Neural cell (in vitro differentiated cells): ENCODE measurements around the gene ARFGAP1. TPM values are rescaled to one million over a fixed set of nuclear protein-coding genes. Genes with fewer than 3 reads are reported as not detected.

Experiments used
- H2AFZ ChIP-seq: fragments of 200-600, 300-800 bp; sonication (generic), shearing (Covaris generic); 2 replicates; pipeline ENCODE4 v1.6.0; 2014; ENCODE audit warnings: low read depth, mild to moderate bottlenecking, antibody characterized with exemption, low read length, moderate library complexity
- H3F3A ChIP-seq: fragments of 200-600 bp; shearing (Covaris generic); 2 replicates; pipeline ENCODE4 v1.6.1; 2016; ENCODE audit warnings: mild to moderate bottlenecking, moderate library complexity, mixed read lengths, antibody characterized with exemption, low read length; ENCODE audit not compliant: insufficient read depth, poor library complexity, severe bottlenecking
- H3K27ac ChIP-seq: fragments of 200-600, 300-800 bp; sonication (generic), shearing (Covaris generic); 2 replicates; pipeline ENCODE4 v1.5.1; 2014; ENCODE audit warnings: mild to moderate bottlenecking, low read length, moderate library complexity
- H3K27me3 ChIP-seq: fragments of 300-800, 200-600 bp; sonication (generic), shearing (Covaris generic); 2 replicates; pipeline ENCODE4 v1.6.0; 2014; ENCODE audit warnings: mild to moderate bottlenecking, low read depth, low read length, moderate library complexity; ENCODE audit not compliant: insufficient read depth
- H3K36me3 ChIP-seq: fragments of 300-800, 200-600 bp; sonication (generic), shearing (Covaris generic); 2 replicates; pipeline ENCODE4 v1.5.1; 2014; ENCODE audit warnings: mild to moderate bottlenecking, antibody characterized with exemption, low read length, moderate library complexity; ENCODE audit not compliant: insufficient read depth
- H3K4me2 ChIP-seq: fragments of 300-800, 200-600 bp; sonication (generic), shearing (Covaris generic); 2 replicates; pipeline ENCODE4 v1.6.0; 2014; ENCODE audit warnings: mild to moderate bottlenecking, low read length
- H3K4me3 ChIP-seq: fragments of 300-800, 200-600 bp; sonication (generic), shearing (Covaris generic); 2 replicates; pipeline ENCODE4 v1.5.1; 2014; ENCODE audit warnings: mild to moderate bottlenecking, low read length, moderate library complexity
- H3K79me2 ChIP-seq: fragments of 200-600 bp; shearing (Covaris generic); replicated peaks from 2 replicates; pipeline ENCODE4 v1.6.0; 2014; ENCODE audit warnings: mild to moderate bottlenecking, low read length, moderate library complexity; ENCODE audit not compliant: insufficient read depth
- H3K9ac ChIP-seq: fragments of 300-800, 200-600 bp; sonication (generic), shearing (Covaris generic); 2 replicates; pipeline ENCODE4 v1.6.1; 2016; ENCODE audit warnings: mild to moderate bottlenecking, low read length, mixed read lengths
- H3K9me2 ChIP-seq: fragments of 200-600 bp; shearing (Covaris generic); 2 replicates; pipeline ENCODE4 v1.6.1; 2016; ENCODE audit warnings: mild to moderate bottlenecking, low read length, mixed read lengths; ENCODE audit not compliant: insufficient read depth
- H3K9me3 ChIP-seq: fragments of 200-600, 300-800 bp; sonication (generic), shearing (Covaris generic); 2 replicates; pipeline ENCODE4 v1.6.1; 2016; ENCODE audit warnings: mild to moderate bottlenecking, mixed run types, low read length, moderate library complexity, mixed read lengths
- H4K20me1 ChIP-seq: fragments of 200-600 bp; shearing (Covaris generic); 2 replicates; pipeline ENCODE4 v1.6.1; 2016; ENCODE audit warnings: mild to moderate bottlenecking, mixed run types; ENCODE audit not compliant: insufficient read depth
- CTCF ChIP-seq: fragments of 450-650 bp; IDR thresholded peaks from 2 replicates; pipeline ENCODE4 v1.5.1; 2014; ENCODE audit warnings: antibody characterized with exemption, mild to moderate bottlenecking, moderate library complexity; ENCODE audit not compliant: poor library complexity, severe bottlenecking
- EP300 ChIP-seq: fragments of 450-650 bp; conservative IDR thresholded peaks from 2 replicates; pipeline ENCODE4 v1.6.1; 2014; ENCODE audit warnings: antibody characterized with exemption, mild to moderate bottlenecking, moderate library complexity; ENCODE audit not compliant: poor library complexity, severe bottlenecking
- EZH2 ChIP-seq: fragments of 200-600, 300-800 bp; shearing (Covaris generic), sonication (generic); IDR thresholded peaks from 2 replicates; pipeline ENCODE4 v1.6.1; 2014; ENCODE audit warnings: antibody characterized with exemption, low read length, borderline replicate concordance, mild to moderate bottlenecking; ENCODE audit not compliant: insufficient read depth, poor library complexity, severe bottlenecking
- MXI1 ChIP-seq: fragments of 450-650 bp; conservative IDR thresholded peaks from 2 replicates; pipeline ENCODE4 v1.6.1; 2014; ENCODE audit warnings: antibody characterized with exemption, mild to moderate bottlenecking; ENCODE audit not compliant: poor library complexity, severe bottlenecking
- RAD21 ChIP-seq: fragments of 450-650 bp; conservative IDR thresholded peaks from 2 replicates; pipeline ENCODE4 v1.6.1; 2014; ENCODE audit warnings: antibody characterized with exemption, mild to moderate bottlenecking, moderate library complexity
- SMC3 ChIP-seq: fragments of 450-650 bp; conservative IDR thresholded peaks from 2 replicates; pipeline ENCODE4 v1.6.1; 2014; ENCODE audit warnings: antibody characterized with exemption, mild to moderate bottlenecking, moderate library complexity; ENCODE audit not compliant: poor library complexity
- TAF1 ChIP-seq: IDR thresholded peaks from 2 replicates; pipeline ENCODE4 v1.6.1; 2012; ENCODE audit warnings: low read depth
- polyA plus RNA-seq: library from polyadenylated mRNA; depleted of rRNA; stranded (reverse); fragments of >200 nt; gene quantifications from 2 replicates; pipeline ENCODE4 v1.2.3, GENCODE V29; 2014
- TF ChIP-seq, protein P1 (sequence below): IDR thresholded peaks from 2 replicates; pipeline ENCODE4 v1.6.1; 2012; ENCODE audit warnings: borderline replicate concordance

Gene ARFGAP1
- polyA plus RNA-seq, 1 donor from 2014 or later, result 70.2 TPM

DNA sequence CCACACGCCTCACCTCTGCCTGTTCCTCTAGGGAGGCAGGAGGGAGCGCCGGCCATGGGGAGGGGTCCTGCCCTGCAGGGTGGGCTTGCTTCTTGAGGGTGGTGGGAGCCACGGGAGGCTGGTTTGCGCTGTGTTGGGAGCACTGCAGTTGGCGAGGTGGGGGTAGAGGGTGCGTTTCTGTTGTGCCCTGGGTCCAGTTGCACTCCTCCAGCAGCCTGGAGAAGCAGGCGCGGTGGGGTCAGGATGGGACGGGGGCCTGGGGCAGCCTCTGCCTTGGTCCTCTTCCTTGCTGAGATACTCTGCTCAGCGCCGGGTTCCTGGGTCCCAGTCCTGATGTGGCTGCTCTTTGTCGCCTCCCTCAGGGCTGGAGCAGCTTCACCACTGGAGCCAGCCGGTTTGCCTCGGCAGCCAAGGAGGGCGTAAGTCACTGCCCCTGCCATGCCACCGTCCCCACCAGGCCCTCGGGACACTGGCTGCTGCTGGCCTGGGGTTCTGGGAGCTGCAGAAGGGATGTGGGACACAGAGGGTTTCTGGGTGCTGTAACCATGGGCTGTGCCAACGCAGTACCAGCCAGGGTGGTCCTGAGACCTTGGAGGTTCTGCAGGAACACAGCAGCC, 8.4 kb downstream of the ARFGAP1 start:
- H3K9me3 ChIP-seq, result no peaks in the 10 kb centered on the region
- no peaks in the 10 kb centered on the region for H3K27me3 ChIP-seq
- no peaks in the 10 kb centered on the region for H3K9me2 ChIP-seq
- no peaks in the 10 kb centered on the region for H3F3A ChIP-seq
- H3K4me3 ChIP-seq, result no peak overlapping the region
- no peak overlapping the region for H3K27ac ChIP-seq
- H3K4me2 ChIP-seq, result no peak overlapping the region
- no peaks in the 10 kb centered on the region for H3K36me3 ChIP-seq
- no peaks in the 10 kb centered on the region for H4K20me1 ChIP-seq
- no peak overlapping the region for H3K9ac ChIP-seq
- TF ChIP-seq TAF1 (no peak), CTCF (peak; percentile 34)
- no peak overlapping the region for H2AFZ ChIP-seq
- H3K79me2 ChIP-seq, result no peaks in the 10 kb centered on the region

GRCh38 chr20:63281742-63282665, 9.4 kb downstream of the ARFGAP1 start:
- H3K4me3 ChIP-seq, result no peak overlapping the region
- no peaks in the 10 kb centered on the region for H3K36me3 ChIP-seq

More at GRCh38 chr20:63281742-63282665, 9.4 kb downstream of the ARFGAP1 start:
- Histone ChIP-seq H3K27ac (no peak overlapping the region), H3K4me2 (no peak overlapping the region), H3K9ac (no peak overlapping the region), H3K9me2 (no peaks in the 10 kb centered on the region), H3K9me3 (no peaks in the 10 kb centered on the region), H3K79me2 (no peaks in the 10 kb centered on the region), H3F3A (no peaks in the 10 kb centered on the region), H2AFZ (no peak overlapping the region), H3K27me3 (no peaks in the 10 kb centered on the region), H4K20me1 (no peaks in the 10 kb centered on the region)
- TF ChIP-seq TAF1, result no peak
- no peak for TF ChIP-seq EP300
- TF ChIP-seq EZH2, result no peak
- TF ChIP-seq RAD21, result no peak
- TF ChIP-seq, protein P1, sequence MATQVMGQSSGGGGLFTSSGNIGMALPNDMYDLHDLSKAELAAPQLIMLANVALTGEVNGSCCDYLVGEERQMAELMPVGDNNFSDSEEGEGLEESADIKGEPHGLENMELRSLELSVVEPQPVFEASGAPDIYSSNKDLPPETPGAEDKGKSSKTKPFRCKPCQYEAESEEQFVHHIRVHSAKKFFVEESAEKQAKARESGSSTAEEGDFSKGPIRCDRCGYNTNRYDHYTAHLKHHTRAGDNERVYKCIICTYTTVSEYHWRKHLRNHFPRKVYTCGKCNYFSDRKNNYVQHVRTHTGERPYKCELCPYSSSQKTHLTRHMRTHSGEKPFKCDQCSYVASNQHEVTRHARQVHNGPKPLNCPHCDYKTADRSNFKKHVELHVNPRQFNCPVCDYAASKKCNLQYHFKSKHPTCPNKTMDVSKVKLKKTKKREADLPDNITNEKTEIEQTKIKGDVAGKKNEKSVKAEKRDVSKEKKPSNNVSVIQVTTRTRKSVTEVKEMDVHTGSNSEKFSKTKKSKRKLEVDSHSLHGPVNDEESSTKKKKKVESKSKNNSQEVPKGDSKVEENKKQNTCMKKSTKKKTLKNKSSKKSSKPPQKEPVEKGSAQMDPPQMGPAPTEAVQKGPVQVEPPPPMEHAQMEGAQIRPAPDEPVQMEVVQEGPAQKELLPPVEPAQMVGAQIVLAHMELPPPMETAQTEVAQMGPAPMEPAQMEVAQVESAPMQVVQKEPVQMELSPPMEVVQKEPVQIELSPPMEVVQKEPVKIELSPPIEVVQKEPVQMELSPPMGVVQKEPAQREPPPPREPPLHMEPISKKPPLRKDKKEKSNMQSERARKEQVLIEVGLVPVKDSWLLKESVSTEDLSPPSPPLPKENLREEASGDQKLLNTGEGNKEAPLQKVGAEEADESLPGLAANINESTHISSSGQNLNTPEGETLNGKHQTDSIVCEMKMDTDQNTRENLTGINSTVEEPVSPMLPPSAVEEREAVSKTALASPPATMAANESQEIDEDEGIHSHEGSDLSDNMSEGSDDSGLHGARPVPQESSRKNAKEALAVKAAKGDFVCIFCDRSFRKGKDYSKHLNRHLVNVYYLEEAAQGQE, result no peak
- no peak for TF ChIP-seq SMC3
- no peak for TF ChIP-seq CTCF
- TF ChIP-seq MXI1, result no peak
